Endodermal cell (in vitro differentiated cells): ENCODE data around the gene GUCY2C. TPM values are rescaled to one million over a fixed set of nuclear protein-coding genes. Genes with fewer than 3 reads are reported as not detected.

Experiments
- DNase-seq: peaks from one replicate; pipeline ENCODE4 v3.0.0-alpha.2; 2017
- H3K27ac ChIP-seq: 2 replicates; pipeline ENCODE4 v1.5.1; 2013; ENCODE audit warnings: mild to moderate bottlenecking, low read depth, low read length, moderate library complexity
- H3K27me3 ChIP-seq: 2 replicates; pipeline ENCODE4 v1.6.1; 2013; ENCODE audit warnings: mild to moderate bottlenecking, low read length, moderate library complexity; ENCODE audit not compliant: insufficient read depth, control insufficient read depth, poor library complexity, severe bottlenecking
- H3K36me3 ChIP-seq: 2 replicates; pipeline ENCODE4 v1.7.0; 2013; ENCODE audit warnings: mild to moderate bottlenecking, low read length, moderate library complexity; ENCODE audit not compliant: control insufficient read depth, insufficient read depth
- H3K4me1 ChIP-seq: one replicate; pipeline ENCODE4 v1.7.0; 2013; ENCODE audit warnings: low read length; ENCODE audit not compliant: control insufficient read depth, insufficient read depth
- H3K4me3 ChIP-seq: 2 replicates; pipeline ENCODE4 v1.5.1; 2013; ENCODE audit warnings: mild to moderate bottlenecking, low read length, moderate library complexity
- H3K9ac ChIP-seq: 2 replicates; pipeline ENCODE4 v1.6.1; 2013; ENCODE audit warnings: mild to moderate bottlenecking, low read length, moderate library complexity; ENCODE audit not compliant: poor library complexity, severe bottlenecking; ENCODE audit errors: extremely low read depth
- H3K9me3 ChIP-seq: 2 replicates; pipeline ENCODE4 v1.6.1; 2013; ENCODE audit warnings: mild to moderate bottlenecking, low read length, moderate library complexity; ENCODE audit not compliant: control insufficient read depth
- H3K27ac Mint-ChIP-seq: 2 replicates; pipeline ENCODE4 v1.8.0; 2020; ENCODE audit warnings: mixed read lengths
- H3K27me3 Mint-ChIP-seq: 2 replicates; pipeline ENCODE4 v1.8.0; 2021; ENCODE audit warnings: mild to moderate bottlenecking, mixed read lengths; ENCODE audit not compliant: insufficient read depth
- H3K36me3 Mint-ChIP-seq: 2 replicates; pipeline ENCODE4 v1.8.0; 2020; ENCODE audit warnings: low read depth, mixed read lengths
- H3K4me1 Mint-ChIP-seq: 2 replicates; pipeline ENCODE4 v1.8.0; 2020; ENCODE audit warnings: mixed read lengths
- H3K4me3 Mint-ChIP-seq: 2 replicates; pipeline ENCODE4 v1.8.0; 2020; ENCODE audit warnings: mild to moderate bottlenecking, moderate library complexity, mixed read lengths
- H3K9me3 Mint-ChIP-seq: 2 replicates; pipeline ENCODE4 v1.8.0; 2020; ENCODE audit warnings: mild to moderate bottlenecking, mixed read lengths
- CTCF ChIP-seq: fragments of 200-600 bp; sonication (generic); conservative IDR thresholded peaks from 2 replicates; pipeline ENCODE4 v1.5.0; 2021; ENCODE audit warnings: antibody characterized with exemption, mild to moderate bottlenecking
- WGBS, 2 experiments: methylation state at CpG; one replicate each; pipeline versions ENCODE4 v1.1.5 to v1.1.7; 2013; ENCODE audit warnings: missing lambda C conversion rate in 2 of 2, mixed read lengths in 1 of 2; ENCODE audit not compliant: insufficient coverage in 1 of 2, insufficient read length in 1 of 2; 5-methylcytosine and 5-hydroxymethylcytosine counted together
- total RNA-seq, 2 donors: library from RNA; stranded (reverse); fragmentation: NEBNext Ultra II Directional in 1 of 2; extraction: Animal tissue kit (Norgen Biotek cat#: 25700) in 1 of 2; gene quantifications; 2 replicates in 1 of 2; 3 replicates in 1 of 2; pipeline ENCODE4 v1.2.1, GENCODE V29; 2021

The GUCY2C gene
- total RNA-seq, 2 donors from 2014 or later: 1.4 to 2.4 TPM

- H3K4me1 ChIP-seq: no peaks in the 10 kb centered on the region
- Mint-ChIP-seq H3K4me1 (peaks cover 27% of the 10 kb centered on the region), H3K4me3 (no peak overlapping the region), H3K27ac (no peak overlapping the region), H3K27me3 (peaks cover 2% of the 10 kb centered on the region), H3K36me3 (no peaks in the 10 kb centered on the region), H3K9me3 (no peaks in the 10 kb centered on the region)
- H3K27ac ChIP-seq: no peak overlapping the region
- no peaks in the 10 kb centered on the region for H3K9me3 ChIP-seq
- no peak overlapping the region for H3K4me3 ChIP-seq
- TF ChIP-seq CTCF: no peak
- 91% methylated on average over 1 to 2 of the region's 2 CpGs for WGBS, 2 experiments
- H3K27me3 ChIP-seq: peaks cover 16% of the 10 kb centered on the region
- no peak overlapping the region for H3K9ac ChIP-seq
- no peaks in the 10 kb centered on the region for H3K36me3 ChIP-seq
- DNase-seq: no peak
Measured at GRCh38 chr12:14564336-14564959, 132.0 kb downstream of the GUCY2C start.

- Mint-ChIP-seq H3K27ac (no peak overlapping the region), H3K4me3 (no peak overlapping the region), H3K9me3 (no peaks in the 10 kb centered on the region), H3K4me1 (peaks cover 24% of the 10 kb centered on the region), H3K27me3 (peaks cover 2% of the 10 kb centered on the region), H3K36me3 (no peaks in the 10 kb centered on the region)
- H3K9me3 ChIP-seq: no peaks in the 10 kb centered on the region
- no peaks in the 10 kb centered on the region for H3K4me1 ChIP-seq
- no peak for DNase-seq
- no peak overlapping the region for H3K4me3 ChIP-seq
- no peak overlapping the region for H3K9ac ChIP-seq
- H3K27me3 ChIP-seq: peaks cover 13% of the 10 kb centered on the region
- no peaks in the 10 kb centered on the region for H3K36me3 ChIP-seq
- no peak overlapping the region for H3K27ac ChIP-seq
- WGBS, 2 experiments: 84 to 95% methylated on average over 3 to 4 of the region's 4 CpGs
- TF ChIP-seq CTCF: no peak
Measured at GRCh38 chr12:14563046-14563445, 133.4 kb downstream of the GUCY2C start.

Other genes with a start within 250 kb of the GUCY2C start
- gene PLBD1, start 128.7 kb downstream of the GUCY2C start, total RNA-seq: 10 to 100 TPM; 17.9 to 32.5 TPM
- 100 to 1,000 TPM in 1 of 2 donors, 10 to 100 TPM in 1; 97.4 to 150 TPM for gene WBP11, start 106.9 kb upstream of the GUCY2C start, total RNA-seq
- gene C12orf60, start 107.1 kb upstream of the GUCY2C start, total RNA-seq: 1 to 10 TPM; 2.5 to 3.3 TPM
- not detected for gene SMCO3, start 117.6 kb upstream of the GUCY2C start, total RNA-seq
- not detected for gene ART4, start 146.9 kb upstream of the GUCY2C start, total RNA-seq
- not detected for gene MGP, start 189.3 kb upstream of the GUCY2C start, total RNA-seq
- gene ERP27, start 241.9 kb upstream of the GUCY2C start, total RNA-seq: under 1 TPM; 0.15 to 0.22 TPM